ENCODE results near the gene KIF1C. TPM values are rescaled to one million over a fixed set of nuclear protein-coding genes. Genes with fewer than 3 reads are reported as not detected.

KIF1C gene
- total RNA-seq, 1 donor from 2014 or later, result 46.9 TPM

DNA sequence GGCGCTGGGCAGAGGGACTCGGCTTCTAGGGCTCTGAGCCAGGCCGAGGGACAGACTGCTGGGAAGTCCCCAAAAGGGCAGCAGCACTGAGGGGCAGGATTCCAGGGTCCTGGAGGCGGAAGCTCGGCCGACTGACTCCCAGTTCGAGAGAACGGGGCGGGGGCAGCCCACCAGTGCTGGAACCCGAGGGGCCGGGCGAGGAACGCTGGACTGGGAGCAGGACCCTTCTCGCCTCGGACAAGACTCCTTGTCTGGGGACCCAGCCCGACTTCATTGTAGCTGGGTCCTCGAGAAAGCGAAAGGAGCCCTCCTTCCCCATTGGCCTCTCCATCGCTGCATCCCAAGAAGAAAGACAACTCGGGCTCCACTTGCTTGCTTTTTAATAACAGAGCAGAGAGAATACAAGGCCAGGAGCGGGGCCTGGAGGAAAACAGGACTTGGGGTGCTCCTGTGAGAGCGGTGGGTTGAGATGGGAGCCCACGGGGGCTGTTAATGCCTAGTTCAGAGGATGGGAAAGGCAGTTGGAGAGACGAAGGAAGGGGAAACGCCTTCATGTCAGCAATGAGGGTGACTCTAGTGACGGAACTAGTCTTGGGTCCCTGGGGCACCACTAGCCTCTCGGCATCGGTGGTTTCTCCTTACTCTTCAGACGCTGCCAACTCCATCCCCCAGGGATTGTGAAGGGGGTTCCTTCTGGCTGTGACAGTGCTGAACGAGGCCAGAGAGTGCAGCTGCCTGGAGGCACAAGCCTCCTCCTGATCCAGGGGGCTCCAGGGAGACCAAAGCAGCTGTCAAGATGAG lies 9.8 kb upstream of the KIF1C start:
- Histone ChIP-seq H3K9me3 (no peaks in the 10 kb centered on the region), H3K4me1 (peaks cover 32% of the 10 kb centered on the region), H3K4me3 (peak overlapping the region; percentile 66 to 95), H3K27ac (peak overlapping the region; percentile 89), H3K27me3 (no peaks in the 10 kb centered on the region), H3K36me3 (no peaks in the 10 kb centered on the region)
- peak in 1 of 2 donors; percentile 87 for DNase-seq (ENCODE audit: extremely low spot score in 2 of 2)
- intact Hi-C loops (cut with DNase I), result loop anchor here (10.0 kb wide), 1 partner anchor 47 kb away; the partner anchor contains the start of gene SLC52A1
- no peak for TF ChIP-seq POLR2A (IDR thresholded peaks at IDR 0.05)
- peak in 1 of 2 donors; percentile 75 for TF ChIP-seq POLR2AphosphoS5 (IDR thresholded peaks at IDR 0.05; ENCODE audit: insufficient read depth in 1 of 2, low read depth in 1 of 2)

GRCh38 chr17:4994081-4994595 lies 3.6 kb upstream of the KIF1C start:
- peaks cover 20% of the 10 kb centered on the region for H3K4me1 ChIP-seq
- TF ChIP-seq CTCF (IDR thresholded peaks at IDR 0.05), result no peak
- TF ChIP-seq POLR2AphosphoS5 (IDR thresholded peaks at IDR 0.05; ENCODE audit: insufficient read depth in 1 of 2, low read depth in 1 of 2), result no peak
- no peak for TF ChIP-seq POLR2A (IDR thresholded peaks at IDR 0.05)
- no peak overlapping the region for H3K27ac ChIP-seq
- H3K27me3 ChIP-seq, result no peaks in the 10 kb centered on the region
- intact Hi-C loops (cut with DNase I), result no loop called here
- no peak for DNase-seq (ENCODE audit: extremely low spot score in 2 of 2)
- no peaks in the 10 kb centered on the region for H3K36me3 ChIP-seq
- H3K9me3 ChIP-seq, result no peaks in the 10 kb centered on the region
- H3K4me3 ChIP-seq, result no peak overlapping the region

DNA sequence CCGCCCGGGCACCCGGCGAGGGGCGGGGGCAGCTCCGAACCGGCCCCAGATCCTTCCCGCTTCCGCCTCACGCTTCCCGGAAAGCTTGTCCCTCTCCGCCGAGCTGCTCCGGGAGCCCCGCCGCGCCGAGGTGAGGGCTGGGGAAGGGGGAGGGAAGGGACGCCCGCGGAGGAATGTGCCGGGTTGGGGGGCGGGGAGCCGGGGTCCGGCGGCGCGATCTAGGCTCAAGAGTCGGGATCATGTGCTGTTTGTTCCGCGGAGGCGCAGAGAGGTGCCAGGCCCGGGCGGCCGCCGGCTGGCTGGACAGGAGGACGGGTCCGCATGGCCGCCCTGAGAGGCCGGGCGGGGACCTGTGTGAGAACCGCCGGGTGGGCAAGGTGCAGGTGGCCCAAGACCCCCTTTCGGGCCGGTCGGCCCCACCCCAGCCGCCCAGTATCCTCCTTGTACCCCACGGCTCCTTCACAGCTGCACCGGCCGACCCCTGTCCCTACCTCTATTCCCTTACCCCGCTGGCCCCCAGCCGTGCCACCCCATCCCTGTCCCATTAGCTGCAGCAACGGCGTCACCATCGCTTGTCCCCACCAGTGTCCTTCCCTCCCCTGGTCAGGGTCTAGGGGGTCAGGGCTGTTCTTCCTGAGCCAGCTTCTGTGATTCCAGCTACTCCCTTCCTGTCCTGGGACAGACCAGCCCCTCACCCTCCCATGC lies 429 bp downstream of the KIF1C start:
- DNase-seq (ENCODE audit: extremely low spot score in 2 of 2), result no peak
- Histone ChIP-seq H3K4me1 (peaks cover 33% of the 10 kb centered on the region), H3K27me3 (no peaks in the 10 kb centered on the region), H3K9me3 (no peaks in the 10 kb centered on the region), H3K36me3 (peaks cover 0 to 21% of the 10 kb centered on the region in 2 donors), H3K27ac (peak overlapping the region; percentile 89), H3K4me3 (peak overlapping the region; percentile 85 to 95)
- TF ChIP-seq CTCF (IDR thresholded peaks at IDR 0.05), result no peak
- TF ChIP-seq POLR2AphosphoS5 (IDR thresholded peaks at IDR 0.05; ENCODE audit: insufficient read depth in 1 of 2, low read depth in 1 of 2), result no peak
- no peak for TF ChIP-seq POLR2A (IDR thresholded peaks at IDR 0.05)
- intact Hi-C loops (cut with DNase I), result loop anchor here (5.0 kb wide), 1 partner anchor 51 kb away; the partner anchor contains the start of gene PFN1

- Histone ChIP-seq H3K27me3 (no peaks in the 10 kb centered on the region), H3K4me3 (peak overlapping the region; percentile 85 to 95), H3K27ac (peak overlapping the region; percentile 89), H3K9me3 (no peaks in the 10 kb centered on the region), H3K4me1 (peaks cover 33% of the 10 kb centered on the region), H3K36me3 (peaks cover 0 to 28% of the 10 kb centered on the region in 2 donors)
- DNase-seq (ENCODE audit: extremely low spot score in 2 of 2), result no peak
- TF ChIP-seq POLR2A (IDR thresholded peaks at IDR 0.05), result no peak
- intact Hi-C loops (cut with DNase I), result loop anchor here (5.0 kb wide), 1 partner anchor 52 kb away; the partner anchor contains the start of gene PFN1
Observed at GRCh38 chr17:4998732-4999429, 1.1 kb downstream of the KIF1C start.

GRCh38 chr17:4999430-5000093 lies 1.8 kb downstream of the KIF1C start:
- Histone ChIP-seq H3K9me3 (no peaks in the 10 kb centered on the region), H3K36me3 (peaks cover 0 to 34% of the 10 kb centered on the region in 2 donors), H3K4me3 (peak overlapping the region; percentile 85 to 95), H3K27ac (peak overlapping the region; percentile 89), H3K27me3 (no peaks in the 10 kb centered on the region), H3K4me1 (peaks cover 33% of the 10 kb centered on the region)
- intact Hi-C loops (cut with DNase I), result loop anchor here (5.0 kb wide), 1 partner anchor 52 kb away; the partner anchor contains the start of gene PFN1
- TF ChIP-seq POLR2AphosphoS5 (IDR thresholded peaks at IDR 0.05; ENCODE audit: insufficient read depth in 1 of 2, low read depth in 1 of 2), result no peak
- DNase-seq (ENCODE audit: extremely low spot score in 2 of 2), result no peak
